MM.1S (cell line): ENCODE measurements around the gene ABCC11.

ENCODE experiments used
- CTCF ChIP-seq: fragments of 300-600 bp; sonication (generic); IDR thresholded peaks from 2 replicates; pipeline ENCODE4 v1.5.1; 2016; ENCODE audit warnings: antibody characterized with exemption, low read length, mixed read lengths
- EZH2 ChIP-seq: fragments of 300-600 bp; sonication (generic); optimal IDR thresholded peaks from 2 replicates; pipeline ENCODE3; 2017; ENCODE audit warnings: low read depth, mild to moderate bottlenecking, antibody characterized with exemption, low read length, mixed read lengths
- EZH2phosphoT487 ChIP-seq: fragments of 300-600 bp; sonication (generic); IDR thresholded peaks from 2 replicates; pipeline ENCODE4 v1.6.1; 2018; ENCODE audit warnings: antibody characterized with exemption, low read length

- TF ChIP-seq CTCF (no peak), EZH2phosphoT487 (no peak), EZH2 (no peak)
Measured at GRCh38 chr16:48138543-48138942, 108.8 kb downstream of the ABCC11 start.
